Choroid plexus epithelial cell (primary cell): ENCODE measurements around the gene KDM4C.

Experiments
- DNase-seq: peaks from one replicate; pipeline ENCODE4 v3.0.0-alpha.2; 2010; ENCODE audit warnings: low read depth
- H3K4me3 ChIP-seq: 2 replicates; pipeline ENCODE4 v1.5.1; 2011; ENCODE audit warnings: low read depth, mild to moderate bottlenecking, control low read depth, low read length, moderate library complexity
- TF ChIP-seq, protein P1 (sequence below): conservative IDR thresholded peaks from 2 replicates; pipeline ENCODE4 v1.5.1; 2011; ENCODE audit warnings: low read depth, mild to moderate bottlenecking, control low read depth, inconsistent platforms, low read length, moderate library complexity

Gene KDM4C

DNA sequence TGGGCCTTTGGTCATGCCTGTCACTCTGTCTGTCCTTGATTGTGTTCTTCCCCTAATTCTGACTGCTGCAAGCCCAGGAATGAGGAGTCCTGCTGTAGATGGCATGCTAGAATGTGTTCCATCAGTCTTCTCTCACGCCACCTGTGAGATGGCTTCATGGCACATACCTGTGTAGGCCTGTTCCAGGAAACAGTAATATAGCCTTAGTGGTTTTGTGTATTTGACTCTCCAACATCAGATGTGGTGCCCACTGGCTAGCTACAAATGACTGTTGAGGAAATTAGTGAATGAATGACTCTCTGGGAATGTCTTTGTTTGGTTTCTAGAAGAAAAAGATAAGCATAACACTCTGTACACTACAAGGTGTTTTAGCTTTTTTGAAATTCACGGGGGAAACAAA lies 367.5 kb downstream of the KDM4C start:
- no peak for DNase-seq
- TF ChIP-seq, protein P1, sequence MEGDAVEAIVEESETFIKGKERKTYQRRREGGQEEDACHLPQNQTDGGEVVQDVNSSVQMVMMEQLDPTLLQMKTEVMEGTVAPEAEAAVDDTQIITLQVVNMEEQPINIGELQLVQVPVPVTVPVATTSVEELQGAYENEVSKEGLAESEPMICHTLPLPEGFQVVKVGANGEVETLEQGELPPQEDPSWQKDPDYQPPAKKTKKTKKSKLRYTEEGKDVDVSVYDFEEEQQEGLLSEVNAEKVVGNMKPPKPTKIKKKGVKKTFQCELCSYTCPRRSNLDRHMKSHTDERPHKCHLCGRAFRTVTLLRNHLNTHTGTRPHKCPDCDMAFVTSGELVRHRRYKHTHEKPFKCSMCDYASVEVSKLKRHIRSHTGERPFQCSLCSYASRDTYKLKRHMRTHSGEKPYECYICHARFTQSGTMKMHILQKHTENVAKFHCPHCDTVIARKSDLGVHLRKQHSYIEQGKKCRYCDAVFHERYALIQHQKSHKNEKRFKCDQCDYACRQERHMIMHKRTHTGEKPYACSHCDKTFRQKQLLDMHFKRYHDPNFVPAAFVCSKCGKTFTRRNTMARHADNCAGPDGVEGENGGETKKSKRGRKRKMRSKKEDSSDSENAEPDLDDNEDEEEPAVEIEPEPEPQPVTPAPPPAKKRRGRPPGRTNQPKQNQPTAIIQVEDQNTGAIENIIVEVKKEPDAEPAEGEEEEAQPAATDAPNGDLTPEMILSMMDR, result no peak
- H3K4me3 ChIP-seq, result no peak overlapping the region

DNA sequence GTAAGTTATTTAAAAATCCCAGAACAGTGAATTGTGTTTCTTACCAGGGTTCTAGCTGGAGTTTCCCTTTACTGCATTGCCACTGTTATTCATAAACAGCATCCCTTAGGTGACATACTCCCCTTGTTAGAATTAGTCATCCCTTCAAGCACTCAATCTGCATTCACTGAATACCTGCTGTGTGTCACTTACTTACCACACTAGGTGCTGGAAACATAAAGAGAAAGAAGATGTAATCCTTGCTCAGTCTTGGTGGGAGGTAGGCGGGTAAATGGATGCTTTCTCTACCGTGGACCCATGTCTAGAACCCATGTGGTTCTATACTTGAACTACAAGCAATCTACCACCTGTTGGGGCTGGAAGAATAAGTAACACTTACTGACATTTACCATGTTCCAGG lies 371.6 kb downstream of the KDM4C start:
- DNase-seq, result no peak
- H3K4me3 ChIP-seq, result no peak overlapping the region
- TF ChIP-seq, protein P1, result no peak

DNA sequence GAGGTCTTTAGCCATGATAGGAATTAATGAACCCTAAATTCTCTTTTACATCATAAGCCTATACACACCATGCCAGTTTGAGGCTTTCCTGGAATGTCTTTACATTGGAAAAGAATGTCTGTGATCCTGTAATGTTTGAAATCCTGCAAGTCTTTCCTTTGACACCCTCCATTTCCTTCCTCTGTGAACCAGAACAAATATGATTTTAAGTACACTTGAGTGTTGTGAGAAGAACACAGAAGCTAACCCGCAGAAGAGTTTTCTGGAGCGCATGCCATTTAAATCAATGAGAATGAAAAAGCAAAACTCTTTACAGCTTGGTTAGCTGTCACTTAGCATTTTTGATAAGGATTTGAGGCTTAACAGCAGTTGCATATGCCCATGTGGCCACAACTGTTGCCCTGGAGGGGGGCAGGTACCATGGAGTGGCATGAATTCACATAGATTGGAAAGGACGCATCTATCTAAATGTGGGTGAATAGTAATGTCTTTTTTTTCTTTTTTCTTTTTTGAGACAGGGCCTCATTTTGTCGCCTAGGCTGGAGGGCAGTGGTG lies 372.6 kb downstream of the KDM4C start:
- H3K4me3 ChIP-seq, result no peak overlapping the region
- DNase-seq, result no peak
- TF ChIP-seq, protein P1, result no peak

DNA sequence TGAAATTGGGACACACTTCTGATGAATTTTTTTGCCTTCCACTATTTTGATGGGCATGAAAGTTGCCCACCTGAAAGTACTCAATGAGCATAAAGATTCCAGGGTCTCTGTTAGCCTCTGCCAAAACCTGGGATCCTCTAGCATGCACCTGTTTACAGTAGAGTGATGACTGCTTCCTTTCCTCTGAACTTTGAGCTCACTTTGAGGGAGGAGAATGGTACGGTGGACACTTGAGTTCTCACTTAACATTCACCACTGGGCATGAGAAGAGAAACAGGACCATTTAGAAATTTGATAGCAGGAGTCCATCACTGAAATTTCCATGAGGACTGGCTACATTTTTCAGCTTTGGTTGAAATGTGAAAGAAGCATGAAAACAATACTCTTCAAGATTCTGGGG lies 374.8 kb downstream of the KDM4C start:
- TF ChIP-seq, protein P1, result no peak
- no peak for DNase-seq
- no peak overlapping the region for H3K4me3 ChIP-seq

DNA sequence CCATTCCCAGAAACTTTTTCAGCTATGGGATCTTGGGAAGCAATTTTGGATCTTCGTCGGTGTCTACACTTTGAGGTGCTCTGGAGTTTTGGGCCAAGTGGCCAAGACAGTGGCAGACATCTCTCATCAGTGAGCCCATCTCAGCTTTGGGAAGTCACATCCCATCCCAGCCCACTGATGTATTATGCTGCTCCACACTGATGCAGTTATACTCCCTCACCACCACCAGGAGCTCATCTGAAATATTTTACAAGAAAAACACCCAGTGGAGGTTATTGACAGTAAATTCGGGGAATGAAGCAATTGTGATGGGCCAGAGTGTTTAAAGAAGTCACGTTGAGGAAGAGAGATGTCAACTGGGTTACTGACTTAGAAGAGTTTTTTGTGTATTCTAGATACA lies 378.0 kb downstream of the KDM4C start:
- TF ChIP-seq, protein P1, result no peak
- H3K4me3 ChIP-seq, result no peak overlapping the region
- DNase-seq, result no peak

DNA sequence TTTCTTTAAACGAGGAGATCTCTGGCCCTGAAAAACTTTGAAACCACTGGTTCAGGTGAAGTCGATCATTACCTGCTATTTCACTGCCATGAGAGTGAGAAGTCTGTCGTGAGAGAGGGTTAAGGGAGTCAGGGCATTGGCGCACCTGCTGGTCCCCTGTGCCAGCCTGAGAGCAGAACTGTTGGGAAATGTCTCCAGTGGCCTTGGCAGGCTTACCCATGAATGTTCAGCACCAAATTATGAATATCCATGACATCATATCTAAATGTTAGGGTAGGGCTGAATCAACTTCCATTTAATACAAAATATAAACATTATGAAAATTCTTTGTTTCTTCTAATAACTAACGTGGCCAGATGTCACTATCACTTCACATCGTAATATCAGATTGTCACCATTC lies 379.3 kb downstream of the KDM4C start:
- TF ChIP-seq, protein P1, result no peak
- DNase-seq, result no peak

DNA sequence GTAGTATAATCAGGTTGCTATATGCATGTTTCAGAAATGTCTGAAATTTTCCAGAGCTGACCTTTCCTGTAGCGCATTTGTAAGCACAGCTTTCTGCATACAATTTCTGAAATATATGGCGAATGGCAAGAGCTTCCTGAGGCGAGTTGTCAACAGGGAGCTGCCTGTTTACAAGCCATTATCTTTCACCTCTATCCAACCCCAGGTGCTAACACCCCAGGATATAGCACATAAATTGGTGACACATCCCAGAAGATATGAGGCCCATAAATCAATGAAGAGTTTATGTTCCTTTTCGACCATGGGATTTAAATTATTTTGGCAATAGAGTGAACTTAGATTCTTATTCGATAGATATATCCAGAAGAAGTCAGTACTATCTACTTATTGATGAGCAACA lies 379.8 kb downstream of the KDM4C start:
- no peak for DNase-seq
- H3K4me3 ChIP-seq, result no peak overlapping the region
- TF ChIP-seq, protein P1, result no peak

More for the DNA sequence above, 379.3 kb downstream of the KDM4C start:
- H3K4me3 ChIP-seq, result no peak overlapping the region
